ENCODE measurements around the gene HTR5A.

DNA sequence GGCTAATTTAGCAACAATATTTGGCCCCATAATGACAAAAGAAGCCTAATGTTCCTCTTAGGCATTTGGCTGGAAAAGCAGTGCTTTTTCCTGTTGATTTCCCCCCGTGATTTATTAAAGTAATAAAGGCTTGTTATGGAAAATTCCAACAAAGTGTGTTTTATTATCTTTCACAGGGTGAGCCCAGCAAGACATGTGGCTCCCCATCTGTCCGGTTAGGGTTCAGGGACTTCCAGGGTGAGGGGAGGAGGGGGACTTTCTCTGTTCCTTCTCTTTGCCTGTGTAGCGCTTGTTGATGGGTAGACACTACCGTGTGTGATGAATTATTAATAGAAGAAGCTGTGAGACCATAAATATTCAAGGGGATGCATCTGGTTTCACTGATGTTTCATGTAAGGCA is 39.0 kb downstream of the HTR5A start:
- TF ChIP-seq TEAD4 (IDR thresholded peaks at IDR 0.05) (no peak), RAD21 (IDR thresholded peaks at IDR 0.05; ENCODE audit: low read depth) (no peak), ZBTB7A (IDR thresholded peaks at IDR 0.05; ENCODE audit: low read depth) (no peak), YY1 (IDR thresholded peaks at IDR 0.05; ENCODE audit: low read depth) (no peak), CEBPB (IDR thresholded peaks at IDR 0.05) (no peak), TCF12 (IDR thresholded peaks at IDR 0.05; ENCODE audit: low read depth) (no peak)
- TF ChIP-seq, protein P1, sequence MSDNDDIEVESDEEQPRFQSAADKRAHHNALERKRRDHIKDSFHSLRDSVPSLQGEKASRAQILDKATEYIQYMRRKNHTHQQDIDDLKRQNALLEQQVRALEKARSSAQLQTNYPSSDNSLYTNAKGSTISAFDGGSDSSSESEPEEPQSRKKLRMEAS (IDR thresholded peaks at IDR 0.05): no peak
